Lung (tissue), 12 donors: Measurements from ENCODE around the gene ALDH1L2. TPM values are rescaled to one million over a fixed set of nuclear protein-coding genes. Genes with fewer than 3 reads are reported as not detected.
A peak's percentile ranks its signal among the peaks of the same experiment; 100 is the strongest.

Source experiments
- ATAC-seq: fragments of 200-7000 bp; cut with Tn5 transposase; one replicate; pipeline ENCODE4 v1.9.1; 2020; ENCODE audit warnings: moderate number of reproducible peaks; ENCODE audit not compliant: insufficient read depth, low FRiP score
- DNase-seq, 3 donors: peaks; one replicate each; pipeline ENCODE4 v3.0.0-alpha.2; 2013 to 2017
- H3K27ac ChIP-seq, 2 donors: one replicate each; pipeline ENCODE4 v1.5.1; 2013; ENCODE audit warnings: mild to moderate bottlenecking in 2 of 2, moderate library complexity in 2 of 2, control low read depth in 1 of 2, inconsistent platforms in 1 of 2, low read depth in 1 of 2, low read length in 1 of 2
- H3K27me3 ChIP-seq, 3 donors: one replicate each; pipeline ENCODE4 v1.5.1; 2013; ENCODE audit warnings: low read length in 2 of 3; ENCODE audit not compliant: control insufficient read depth in 3 of 3, insufficient read depth in 3 of 3
- H3K36me3 ChIP-seq, 4 donors: one replicate each; pipeline ENCODE4 v1.5.1; 2013; ENCODE audit warnings: low read length in 4 of 4, mild to moderate bottlenecking in 1 of 4, moderate library complexity in 1 of 4; ENCODE audit not compliant: control insufficient read depth in 4 of 4, insufficient read depth in 4 of 4
- H3K4me1 ChIP-seq, 5 donors: one replicate each; pipeline ENCODE4 v1.5.1; 2013; ENCODE audit warnings: low read length in 5 of 5, mild to moderate bottlenecking in 2 of 5, moderate library complexity in 1 of 5; ENCODE audit not compliant: control insufficient read depth in 5 of 5, insufficient read depth in 5 of 5
- H3K4me3 ChIP-seq: one replicate; pipeline ENCODE4 v1.5.1; 2013; ENCODE audit warnings: mild to moderate bottlenecking, control low read depth, moderate library complexity
- H3K9ac ChIP-seq, 2 donors: one replicate each; pipeline ENCODE4 v1.5.1; 2013; ENCODE audit warnings: low read length in 2 of 2, control low read depth in 1 of 2; ENCODE audit not compliant: insufficient read depth in 1 of 2
- H3K9me3 ChIP-seq, 4 donors: one replicate each; pipeline ENCODE4 v1.5.1; 2013; ENCODE audit warnings: low read length in 3 of 4, mild to moderate bottlenecking in 1 of 4, moderate library complexity in 1 of 4; ENCODE audit not compliant: control insufficient read depth in 4 of 4, insufficient read depth in 3 of 4
- CTCF ChIP-seq: IDR thresholded peaks from 2 replicates; pipeline ENCODE4 v1.5.1; 2012; ENCODE audit warnings: mild to moderate bottlenecking; ENCODE audit errors: control extremely low read depth, extremely low read depth
- WGBS, 2 donors: extraction: QIAGEN DNeasy Blood & Tissue Kit; methylation state at CpG; one replicate each; pipeline ENCODE4 v1.1.7; 2013; 5-methylcytosine and 5-hydroxymethylcytosine counted together
- polyA plus RNA-seq, 2 donors: library from polyadenylated mRNA; stranded (reverse); fragments of 200-250 nt; gene quantifications; one replicate each; pipeline ENCODE4 v1.2.1, GENCODE V29; 2013
- total RNA-seq, 2 donors: library from RNA; depleted of rRNA in 1 of 2; stranded (reverse); fragments of >200 nt in 1 of 2; gene quantifications; one replicate each; pipeline ENCODE4 v1.2.1, GENCODE V29; 2014 to 2021
- donor health status: control.
- donor health status: control.
- donor health status: Bipolar disorder and iron deficiency.
- donor health status: healthy.
- donor health status: DM: yes; HTN: yes; CAD: no.

The ALDH1L2 gene
- total and polyA plus RNA-seq, 4 donors: 1.1 to 28.4 (median 4.9) TPM

GRCh38 chr12:105090361-105090760 lies 6.1 kb upstream of the ALDH1L2 start:
- 80 to 81% methylated on average over 6 of the region's 6 CpGs for WGBS, 2 donors
- no peak overlapping the region for H3K27ac ChIP-seq
- DNase-seq (no peak), ATAC-seq (no peak)
- peaks cover 0 to 1% (median 0%) of the 10 kb centered on the region in 4 donors for H3K9me3 ChIP-seq
- H3K27me3 ChIP-seq: peaks cover 0 to 8% (median 8%) of the 10 kb centered on the region in 3 donors
- H3K4me3 ChIP-seq: no peak overlapping the region
- no peak for TF ChIP-seq CTCF
- H3K4me1 ChIP-seq: no peaks in the 10 kb centered on the region
- H3K9ac ChIP-seq: no peak overlapping the region
- H3K36me3 ChIP-seq: no peaks in the 10 kb centered on the region

- no peak for TF ChIP-seq CTCF
- Histone ChIP-seq H3K27ac (no peak overlapping the region), H3K9me3 (peaks cover 0 to under 1% (median 0%) of the 10 kb centered on the region in 4 donors), H3K9ac (no peak overlapping the region), H3K36me3 (no peaks in the 10 kb centered on the region), H3K27me3 (peaks cover 0 to 8% (median 8%) of the 10 kb centered on the region in 3 donors), H3K4me1 (no peaks in the 10 kb centered on the region), H3K4me3 (no peak overlapping the region)
- DNase-seq (no peak), ATAC-seq (no peak)
- 91 to 94% methylated on average over 3 of the region's 3 CpGs for WGBS, 2 donors
These were observed 5.6 kb upstream of the ALDH1L2 start for GRCh38 chr12:105089817-105090216.

- no peak overlapping the region for H3K27ac ChIP-seq
- ATAC-seq (no peak), DNase-seq (no peak)
- no peak overlapping the region for H3K9ac ChIP-seq
- no peaks in the 10 kb centered on the region for H3K36me3 ChIP-seq
- peaks cover 0 to 3% (median 0%) of the 10 kb centered on the region in 3 donors for H3K27me3 ChIP-seq
- H3K4me1 ChIP-seq: peaks cover 0 to 7% (median 0%) of the 10 kb centered on the region in 5 donors
- TF ChIP-seq CTCF: no peak
- no peaks in the 10 kb centered on the region for H3K9me3 ChIP-seq
- no peak overlapping the region for H3K4me3 ChIP-seq
- 85 to 92% methylated on average over 6 of the region's 6 CpGs for WGBS, 2 donors
These were observed 1.2 kb upstream of the ALDH1L2 start for GRCh38 chr12:105085501-105085900.

GRCh38 chr12:105083551-105084105 lies 630 bp downstream of the ALDH1L2 start:
- DNase-seq (peak; percentile 53 to 66 (median 57)), ATAC-seq (no peak)
- Histone ChIP-seq H3K27me3 (peaks cover 0 to 3% (median 0%) of the 10 kb centered on the region in 3 donors), H3K36me3 (no peaks in the 10 kb centered on the region), H3K9me3 (no peaks in the 10 kb centered on the region), H3K9ac (peak overlapping the region in 1 of 2 donors; percentile 17), H3K27ac (no peak overlapping the region), H3K4me1 (peaks cover 0 to 7% (median 0%) of the 10 kb centered on the region in 5 donors), H3K4me3 (peak overlapping the region; percentile 49)
- WGBS, 2 donors: 7 to 19% methylated on average over 18 of the region's 18 CpGs
- no peak for TF ChIP-seq CTCF
